GM18498 (cell line): ENCODE results near the gene MDGA2.

Source experiments
- ATAC-seq: cut with Tn5 transposase; IDR thresholded peaks from one replicate; pipeline ENCODE4 v1.9.1; 2021; ENCODE audit warnings: mild to moderate bottlenecking, moderate library complexity; ENCODE audit not compliant: unreplicated experiment

The MDGA2 gene

GRCh38 chr14:47155395-47155794 is 520.0 kb downstream of the MDGA2 start:
- ATAC-seq = no peak

GRCh38 chr14:47154276-47154797 is 521.1 kb downstream of the MDGA2 start:
- no peak for ATAC-seq

- no peak for ATAC-seq
Observed at GRCh38 chr14:47153746-47154145, 521.7 kb downstream of the MDGA2 start.

GRCh38 chr14:47150267-47150666 is 525.1 kb downstream of the MDGA2 start:
- no peak for ATAC-seq

- no peak for ATAC-seq
Observed at GRCh38 chr14:47149326-47149725, 526.1 kb downstream of the MDGA2 start.

- no peak for ATAC-seq
Observed at GRCh38 chr14:47148686-47149085, 526.7 kb downstream of the MDGA2 start.

- no peak for ATAC-seq
Observed at GRCh38 chr14:47120645-47121044, 554.8 kb downstream of the MDGA2 start.

- no peak for ATAC-seq
Observed at GRCh38 chr14:47103771-47104170, 571.6 kb downstream of the MDGA2 start.

- ATAC-seq = no peak
Observed at GRCh38 chr14:47102472-47102871, 572.9 kb downstream of the MDGA2 start.

GRCh38 chr14:47085678-47086077 is 589.7 kb downstream of the MDGA2 start:
- no peak for ATAC-seq

- ATAC-seq = no peak
Observed at GRCh38 chr14:47065326-47065725, 610.1 kb downstream of the MDGA2 start.

- ATAC-seq = no peak
Observed at GRCh38 chr14:47060050-47060449, 615.4 kb downstream of the MDGA2 start.

- no peak for ATAC-seq
Observed at GRCh38 chr14:47057364-47057763, 618.0 kb downstream of the MDGA2 start.

- ATAC-seq = no peak
Observed at GRCh38 chr14:47044841-47045240, 630.6 kb downstream of the MDGA2 start.

GRCh38 chr14:47040550-47040949 is 634.9 kb downstream of the MDGA2 start:
- no peak for ATAC-seq

- ATAC-seq = no peak
Observed at GRCh38 chr14:47039336-47039735, 636.1 kb downstream of the MDGA2 start.

GRCh38 chr14:47022721-47023120 is 652.7 kb downstream of the MDGA2 start:
- no peak for ATAC-seq

GRCh38 chr14:47020500-47020899 is 654.9 kb downstream of the MDGA2 start:
- no peak for ATAC-seq

GRCh38 chr14:47012533-47013280 is 662.7 kb downstream of the MDGA2 start:
- no peak for ATAC-seq

- no peak for ATAC-seq
Observed at GRCh38 chr14:47009615-47010014, 665.8 kb downstream of the MDGA2 start.

GRCh38 chr14:47008732-47009131 is 666.7 kb downstream of the MDGA2 start:
- ATAC-seq = no peak

GRCh38 chr14:46999661-47000060 is 675.7 kb downstream of the MDGA2 start:
- no peak for ATAC-seq

- no peak for ATAC-seq
Observed at GRCh38 chr14:46989566-46989965, 685.8 kb downstream of the MDGA2 start.
